Pancreas (tissue), 10 donors: ENCODE data around the gene PPP2CA. TPM values are rescaled to one million over a fixed set of nuclear protein-coding genes. Genes with fewer than 3 reads are reported as not detected.

Experiments
- ATAC-seq, 4 donors: fragments of 200-7000 bp; cut with Tn5 transposase; one replicate each; pipeline versions ENCODE4 v1.8.0 to v1.9.1; 2020; ENCODE audit warnings: mild to moderate bottlenecking in 4 of 4, moderate library complexity in 4 of 4
- DNase-seq, 6 donors: peaks; one replicate each; pipeline ENCODE4 v3.0.0-alpha.2; 2020
- FAIRE-seq: peaks from 2 replicates; lab custom pipeline; 2012; peaks lifted over from hg19 to GRCh38; lab: Jason Lieb, UNC
- H3K27ac ChIP-seq, 4 donors: fragments of 200-600 bp; sonication (generic); 1 replicate in 3 of 4; 2 replicates in 1 of 4; pipeline versions ENCODE4 v1.5.0 to v1.8.0; 2020
- H3K27me3 ChIP-seq, 4 donors: fragments of 200-600 bp; one replicate each; pipeline ENCODE4 v1.8.0; 2021
- H3K36me3 ChIP-seq, 3 donors: fragments of 200-600 bp; sonication (generic) in 1 of 3; one replicate each; pipeline versions ENCODE4 v1.5.0 to v1.8.0; 2020 to 2021
- H3K4me1 ChIP-seq, 3 donors: fragments of 200-600 bp; one replicate each; pipeline ENCODE4 v1.8.0; 2021
- H3K4me3 ChIP-seq, 4 donors: fragments of 200-600 bp; sonication (generic) in 2 of 4; one replicate each; pipeline versions ENCODE4 v1.5.0 to v1.8.0; 2020 to 2021
- H3K9me3 ChIP-seq, 4 donors: fragments of 200-600 bp; one replicate each; pipeline ENCODE4 v1.8.0; 2021
- CTCF ChIP-seq, 4 donors: fragments of 200-600 bp; sonication (generic) in 3 of 4; IDR thresholded peaks; one replicate each; pipeline versions ENCODE4 v1.5.0 to v1.8.0; 2021; ENCODE audit warnings: antibody characterized with exemption in 4 of 4
- WGBS, 2 donors: extraction: QIAGEN DNeasy Blood & Tissue Kit; methylation state at CpG; one replicate each; pipeline ENCODE4 v1.1.7; 2013; 5-methylcytosine and 5-hydroxymethylcytosine counted together
- intact Hi-C, 3 donors: fragments of 100-400 bp; cut with DNase I; formaldehyde crosslinking; loops; one replicate each; pipeline versions ENCODE4 v1.11.1 to v1.14.2; 2022
- polyA plus RNA-seq, 2 donors: library from polyadenylated mRNA; stranded (reverse); fragments of 200-250 nt; gene quantifications; one replicate each; pipeline ENCODE4 v1.2.3, GENCODE V29; 2013
- total RNA-seq, 6 donors: library from RNA; stranded (reverse); fragmentation: NEBNext Ultra II Directional in 4 of 6; extraction: Animal tissue kit (Norgen Biotek cat#: 25700) in 4 of 6; gene quantifications; one replicate each; pipeline versions ENCODE4 v1.2.1 to v1.2.4, GENCODE V29; 2021 to 2023
- donor health status: healthy with polysubstance abuse.
- donor health status: DM: no; HTN: no; CAD: no; lungs with moderate emphysema.
- donor health status: DM: no; HTN: no; CAD: no.
- donor health status: control.
- donor health status: control.
- donor health status: Bipolar disorder and iron deficiency.
- donor health status: DM: yes; HTN: yes; CAD: no.
- donor health status: DM: no; HTN: no; CAD: no.
- donor health status: DM: no; HTN: no; CAD: no.
- donor health status: DM: yes; HTN: yes; CAD: no.

The PPP2CA gene
- total RNA-seq (10 to 100 TPM; 34.3 to 59.2 (median 53.0) TPM), polyA plus RNA-seq (10 to 100 TPM; 13.5 to 29.5 TPM)

GRCh38 chr5:134225780-134226440, at the start of gene PPP2CA:
Gene PPP2CA, minus strand, starts transcription at chr5:134226073. Its CDS starts 212 bp downstream, at chr5:134225861.
- peak; percentile 90 to 96 (median 92) for ATAC-seq
- H3K36me3 ChIP-seq, result no peaks in the 10 kb centered on the region
- 0 to 1% methylated on average over 56 to 73 of the region's 73 CpGs for WGBS, 2 donors
- H3K4me3 ChIP-seq, result peak within 1 kb of the TSS; percentile 87 to 100 (median 96)
- H3K27ac ChIP-seq, result peak within 1 kb of the TSS; percentile 98 to 99 (median 98)
- DNase-seq, result peak; percentile 97 to 100 (median 100)
- FAIRE-seq, result no peak
- H3K27me3 ChIP-seq, result no peaks in the 10 kb centered on the region
- no peak for TF ChIP-seq CTCF (IDR thresholded peaks at IDR 0.05)
- no peaks in the 10 kb centered on the region for H3K9me3 ChIP-seq
- peaks cover 10 to 38% (median 11%) of the 10 kb centered on the region in 3 donors for H3K4me1 ChIP-seq
- intact Hi-C loops, result no loop called here

DNA sequence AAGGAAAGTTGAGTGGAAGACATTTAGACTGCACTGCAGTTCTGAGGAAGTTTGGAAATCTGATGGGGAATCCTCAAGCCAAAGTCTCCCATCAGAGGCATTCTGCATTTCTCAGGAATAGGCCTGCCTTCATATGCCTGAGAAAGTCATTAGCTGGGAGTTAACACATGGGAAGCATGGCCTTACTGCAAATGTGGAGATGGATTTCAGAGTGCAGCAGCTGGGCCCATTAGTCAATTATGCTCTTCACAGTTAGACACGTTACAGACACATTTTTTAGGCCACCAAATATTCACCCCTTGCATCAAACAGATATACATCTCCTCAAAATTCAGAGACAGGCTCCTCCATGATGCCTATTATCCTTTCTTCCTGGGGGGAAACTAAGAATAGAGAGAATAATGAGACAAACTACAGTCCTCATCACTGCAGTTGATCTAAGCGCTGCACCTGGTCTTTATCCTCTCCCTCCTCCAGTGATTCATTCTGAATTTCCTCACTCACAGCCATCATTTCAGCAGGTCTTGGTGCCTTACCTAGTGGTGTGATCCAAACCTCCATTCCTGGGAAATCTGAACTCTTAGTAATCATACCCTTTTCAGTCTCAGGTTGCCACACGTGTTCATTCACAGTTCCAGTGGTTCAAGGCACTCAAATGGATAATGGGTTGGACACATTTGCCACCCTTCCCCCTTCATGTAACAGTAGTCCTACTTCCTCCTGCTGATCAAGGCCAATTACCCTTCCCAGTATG, 47.9 kb upstream of the PPP2CA start:
- Histone ChIP-seq H3K4me3 (no peak overlapping the region), H3K27ac (no peak overlapping the region), H3K9me3 (no peaks in the 10 kb centered on the region), H3K4me1 (no peaks in the 10 kb centered on the region), H3K36me3 (no peaks in the 10 kb centered on the region), H3K27me3 (no peaks in the 10 kb centered on the region)
- intact Hi-C loops, result loop anchor here in 1 of 3 donors (10.0 kb wide), 1 partner anchor 229 kb away; no protein-coding TSS in a partner anchor
- no peak for DNase-seq
- 74 to 80% methylated on average over 3 of the region's 3 CpGs for WGBS, 2 donors
- no peak for ATAC-seq
- FAIRE-seq, result no peak
- TF ChIP-seq CTCF (IDR thresholded peaks at IDR 0.05), result no peak

DNA sequence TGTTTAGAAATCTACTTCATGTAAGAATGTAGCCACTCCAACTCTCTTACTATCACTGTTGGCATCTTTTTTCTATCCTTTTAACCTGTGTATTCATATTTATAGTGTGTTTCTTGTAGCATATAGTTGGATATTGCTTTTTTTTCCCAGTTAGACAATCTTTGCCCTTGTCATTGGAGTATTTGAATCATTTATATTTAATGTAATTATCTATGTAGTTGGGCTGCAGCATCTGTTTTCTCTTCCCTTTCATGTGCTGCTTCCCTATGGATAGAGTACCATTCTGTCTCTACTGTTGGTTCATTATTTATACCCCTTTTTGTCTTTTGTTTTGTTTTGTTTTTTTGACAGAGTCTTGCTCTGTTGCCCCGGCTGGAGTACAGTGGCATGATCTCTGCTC, 45.2 kb upstream of the PPP2CA start:
- DNase-seq, result no peak
- 85 to 95% methylated on average over 1 of the region's 1 CpG for WGBS, 2 donors
- no peaks in the 10 kb centered on the region for H3K27me3 ChIP-seq
- H3K9me3 ChIP-seq, result no peaks in the 10 kb centered on the region
- no peak for TF ChIP-seq CTCF (IDR thresholded peaks at IDR 0.05)
- no peak for FAIRE-seq
- no peak overlapping the region for H3K27ac ChIP-seq
- no peak for ATAC-seq
- H3K4me1 ChIP-seq, result no peaks in the 10 kb centered on the region
- intact Hi-C loops, result loop anchor here in 1 of 3 donors (10.0 kb wide), 1 partner anchor 226 kb away; no protein-coding TSS in a partner anchor
- H3K4me3 ChIP-seq, result no peak overlapping the region
- H3K36me3 ChIP-seq, result no peaks in the 10 kb centered on the region

DNA sequence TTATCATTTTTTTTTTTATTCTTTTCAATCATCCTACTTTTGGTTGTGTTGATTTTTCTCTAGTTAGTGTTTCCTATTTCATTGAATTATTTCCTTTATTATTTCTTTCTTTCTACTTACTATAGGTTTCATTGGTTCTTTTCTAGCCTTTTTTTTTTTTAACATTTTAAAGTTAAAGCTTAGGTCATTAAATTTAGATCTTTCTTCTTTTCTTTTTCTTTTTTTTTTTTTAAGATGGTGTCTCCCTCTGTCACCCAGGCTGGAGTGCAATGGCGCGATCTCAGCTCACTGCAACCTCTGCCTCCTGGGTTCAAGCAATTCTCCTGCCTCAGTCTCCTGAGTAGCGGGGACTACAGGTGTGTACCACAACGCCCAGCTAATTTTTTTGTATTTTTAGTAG, 43.0 kb upstream of the PPP2CA start:
- H3K4me1 ChIP-seq, result no peaks in the 10 kb centered on the region
- no peaks in the 10 kb centered on the region for H3K36me3 ChIP-seq
- DNase-seq (no peak), FAIRE-seq (no peak), ATAC-seq (no peak)
- H3K27ac ChIP-seq, result no peak overlapping the region
- no peak overlapping the region for H3K4me3 ChIP-seq
- intact Hi-C loops, result no loop called here
- H3K9me3 ChIP-seq, result no peaks in the 10 kb centered on the region
- H3K27me3 ChIP-seq, result no peaks in the 10 kb centered on the region
- WGBS, 2 donors, result 94 to 96% methylated on average over 4 of the region's 4 CpGs
- TF ChIP-seq CTCF (IDR thresholded peaks at IDR 0.05), result no peak
